HG03025 (cell line): ENCODE results near the gene KSR1.
"Not testable (repeated sequence)": the region's sequence is repeated elsewhere in the genome, so short reads cannot be mapped to it uniquely, and the experiment has no call there.

ENCODE experiments used
- ATAC-seq: cut with Tn5 transposase; IDR thresholded peaks from one replicate; pipeline ENCODE4 v1.9.1; 2021; ENCODE audit warnings: mild to moderate bottlenecking, moderate library complexity; ENCODE audit not compliant: unreplicated experiment, low FRiP score

Gene KSR1

GRCh38 chr17:27451906-27452305 is 4.3 kb upstream of the KSR1 start:
- ATAC-seq: no peak

GRCh38 chr17:27452828-27453227 is 3.4 kb upstream of the KSR1 start:
- ATAC-seq: no peak

GRCh38 chr17:27453471-27453870 is 2.8 kb upstream of the KSR1 start:
- no peak for ATAC-seq

- ATAC-seq: no peak
Observed at GRCh38 chr17:27454089-27454488, 2.2 kb upstream of the KSR1 start.

GRCh38 chr17:27455236-27455913 is 873 bp upstream of the KSR1 start:
- ATAC-seq: no peak

- no peak for ATAC-seq
Observed at GRCh38 chr17:27456681-27457359, 572 bp downstream of the KSR1 start.

GRCh38 chr17:27457360-27457715 is 1.1 kb downstream of the KSR1 start:
- ATAC-seq: no peak

- ATAC-seq: no peak
Observed at GRCh38 chr17:27457731-27458523, 1.7 kb downstream of the KSR1 start.

- no peak for ATAC-seq
Observed at GRCh38 chr17:27458524-27458908, 2.3 kb downstream of the KSR1 start.

GRCh38 chr17:27459433-27459832 is 3.2 kb downstream of the KSR1 start:
- no peak for ATAC-seq

GRCh38 chr17:27460196-27460725 is 4.0 kb downstream of the KSR1 start:
- ATAC-seq: no peak

GRCh38 chr17:27461192-27461859 is 5.1 kb downstream of the KSR1 start:
- no peak for ATAC-seq

- no peak for ATAC-seq
Observed at GRCh38 chr17:27462149-27462548, 5.9 kb downstream of the KSR1 start.

GRCh38 chr17:27462714-27463113 is 6.5 kb downstream of the KSR1 start:
- ATAC-seq: no peak

- ATAC-seq: no peak
Observed at GRCh38 chr17:27463235-27463677, 7.0 kb downstream of the KSR1 start.

GRCh38 chr17:27464019-27464418 is 7.8 kb downstream of the KSR1 start:
- ATAC-seq: not testable (repeated sequence)

GRCh38 chr17:27464431-27464830 is 8.2 kb downstream of the KSR1 start:
- ATAC-seq: no peak

GRCh38 chr17:27465875-27466274 is 9.6 kb downstream of the KSR1 start:
- not testable (repeated sequence) for ATAC-seq

- no peak for ATAC-seq
Observed at GRCh38 chr17:27466376-27466742, 10.1 kb downstream of the KSR1 start.

GRCh38 chr17:27466743-27467375 is 10.6 kb downstream of the KSR1 start:
- ATAC-seq: peak; percentile 70
